Hepatocyte (in vitro differentiated cells): ENCODE measurements around the gene IL34.

Experiments
- EZH2phosphoT487 ChIP-seq: fragments of 200-600 bp; sonication (generic); IDR thresholded peaks from one replicate; pipeline ENCODE4 v1.6.1; 2018; ENCODE audit warnings: antibody characterized with exemption, mild to moderate bottlenecking, low read depth, moderate library complexity; ENCODE audit not compliant: unreplicated experiment, severe bottlenecking
- TF ChIP-seq, protein P1 (sequence below): fragments of 200-600 bp; sonication (generic); IDR thresholded peaks from 2 replicates; pipeline ENCODE4 v1.5.1; 2016; ENCODE audit warnings: antibody characterized with exemption, mild to moderate bottlenecking; ENCODE audit not compliant: poor library complexity

DNA sequence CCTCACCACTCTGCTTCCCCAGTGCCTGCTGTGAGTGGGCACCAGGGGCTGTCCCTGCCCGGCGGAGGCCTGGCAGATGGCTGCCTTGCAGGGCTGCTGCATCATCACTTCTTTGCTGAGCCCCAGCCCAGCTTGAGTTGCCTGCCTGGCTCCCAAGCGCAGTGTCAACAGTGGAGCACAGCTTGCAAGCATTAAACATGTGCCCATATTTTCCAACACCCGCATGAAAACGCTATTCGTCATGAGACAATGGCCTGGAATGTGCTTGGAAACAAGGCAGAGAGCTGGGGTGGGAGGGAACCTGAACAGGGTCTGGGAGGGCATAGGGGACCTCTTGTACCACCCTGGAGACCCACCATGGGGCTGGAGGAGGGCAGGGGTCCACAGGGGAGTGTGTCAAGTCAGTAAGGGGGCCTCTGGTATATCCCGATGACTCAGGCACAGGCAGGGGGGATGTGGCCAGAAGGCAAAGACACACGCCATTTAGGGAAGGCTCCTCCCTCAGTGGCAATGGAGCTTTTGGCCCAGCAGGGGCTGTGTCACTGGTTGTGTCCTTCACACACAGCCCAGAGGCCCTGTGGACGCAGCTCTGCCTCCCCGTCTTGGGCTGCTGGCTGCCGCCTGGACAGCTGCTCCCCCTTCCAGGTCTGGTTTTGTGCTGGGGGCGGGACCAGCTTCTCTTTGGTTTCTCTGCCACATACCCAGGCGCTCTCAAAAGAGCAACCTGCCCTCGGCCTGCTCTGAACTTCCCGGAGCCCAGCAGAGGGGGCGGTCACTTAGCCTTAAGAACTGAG is 56.9 kb downstream of the IL34 start:
- TF ChIP-seq, protein P1, sequence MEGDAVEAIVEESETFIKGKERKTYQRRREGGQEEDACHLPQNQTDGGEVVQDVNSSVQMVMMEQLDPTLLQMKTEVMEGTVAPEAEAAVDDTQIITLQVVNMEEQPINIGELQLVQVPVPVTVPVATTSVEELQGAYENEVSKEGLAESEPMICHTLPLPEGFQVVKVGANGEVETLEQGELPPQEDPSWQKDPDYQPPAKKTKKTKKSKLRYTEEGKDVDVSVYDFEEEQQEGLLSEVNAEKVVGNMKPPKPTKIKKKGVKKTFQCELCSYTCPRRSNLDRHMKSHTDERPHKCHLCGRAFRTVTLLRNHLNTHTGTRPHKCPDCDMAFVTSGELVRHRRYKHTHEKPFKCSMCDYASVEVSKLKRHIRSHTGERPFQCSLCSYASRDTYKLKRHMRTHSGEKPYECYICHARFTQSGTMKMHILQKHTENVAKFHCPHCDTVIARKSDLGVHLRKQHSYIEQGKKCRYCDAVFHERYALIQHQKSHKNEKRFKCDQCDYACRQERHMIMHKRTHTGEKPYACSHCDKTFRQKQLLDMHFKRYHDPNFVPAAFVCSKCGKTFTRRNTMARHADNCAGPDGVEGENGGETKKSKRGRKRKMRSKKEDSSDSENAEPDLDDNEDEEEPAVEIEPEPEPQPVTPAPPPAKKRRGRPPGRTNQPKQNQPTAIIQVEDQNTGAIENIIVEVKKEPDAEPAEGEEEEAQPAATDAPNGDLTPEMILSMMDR, result peak; percentile 28
- no peak for TF ChIP-seq EZH2phosphoT487
